Smooth muscle cell (in vitro differentiated cells): ENCODE measurements around the gene FAM20C. TPM values are rescaled to one million over a fixed set of nuclear protein-coding genes. Genes with fewer than 3 reads are reported as not detected.

Source experiments
- DNase-seq: peaks from one replicate; lab custom pipeline; 2025; ENCODE audit not compliant: unreplicated experiment; lab: John Stamatoyannopoulos, UW
- H2AFZ ChIP-seq: fragments of 200-600 bp; sonication (generic); 2 replicates; pipeline ENCODE4 v1.6.0; 2016; ENCODE audit warnings: antibody characterized with exemption, low read depth, mild to moderate bottlenecking
- H3F3A ChIP-seq: fragments of 200-600 bp; sonication (generic); 2 replicates; pipeline ENCODE4 v1.6.0; 2017; ENCODE audit warnings: antibody characterized with exemption, low read depth
- H3K27ac ChIP-seq: fragments of 200-600 bp; sonication (generic); 2 replicates; pipeline ENCODE4 v1.5.1; 2016; ENCODE audit warnings: low read depth, mild to moderate bottlenecking
- H3K27me3 ChIP-seq: fragments of 200-600 bp; sonication (generic); 2 replicates; pipeline ENCODE4 v1.6.1; 2016; ENCODE audit warnings: low read depth, mild to moderate bottlenecking
- H3K36me3 ChIP-seq: fragments of 200-600 bp; sonication (generic); 2 replicates; pipeline ENCODE4 v1.5.1; 2016; ENCODE audit warnings: low read depth
- H3K4me1 ChIP-seq: fragments of 200-600 bp; sonication (generic); 2 replicates; pipeline ENCODE4 v1.5.1; 2016; ENCODE audit warnings: low read depth
- H3K4me2 ChIP-seq: fragments of 200-600 bp; sonication (generic); 2 replicates; pipeline ENCODE4 v1.6.0; 2016; ENCODE audit warnings: mild to moderate bottlenecking
- H3K4me3 ChIP-seq: fragments of 200-600 bp; sonication (generic); 2 replicates; pipeline ENCODE4 v1.5.1; 2016; ENCODE audit warnings: mild to moderate bottlenecking
- H3K79me2 ChIP-seq: fragments of 200-600 bp; sonication (generic); 2 replicates; pipeline ENCODE4 v1.6.0; 2016; ENCODE audit warnings: low read depth, mild to moderate bottlenecking
- H3K9ac ChIP-seq: fragments of 200-600 bp; sonication (generic); 2 replicates; pipeline ENCODE4 v1.6.0; 2016; ENCODE audit warnings: low read depth
- H3K9me3 ChIP-seq: fragments of 200-600 bp; sonication (generic); replicated peaks from 2 replicates; pipeline ENCODE4 v1.5.1; 2016; ENCODE audit warnings: low read depth
- H4K20me1 ChIP-seq: fragments of 200-600 bp; sonication (generic); 2 replicates; pipeline ENCODE4 v1.6.0; 2016; ENCODE audit warnings: low read depth
- WGBS: methylation state at CpG from one replicate; pipeline ENCODE4 v1.1.7; 2016; ENCODE audit warnings: low lambda C conversion rate; 5-methylcytosine and 5-hydroxymethylcytosine counted together
- polyA plus RNA-seq: library from polyadenylated mRNA; unstranded; fragments of >200 nt; fragmentation: Nextera tagmentation; extraction: Ambion mirVana; gene quantifications from 2 replicates; pipeline ENCODE4 v1.2.1, GENCODE V29; 2016
- total RNA-seq: library from RNA; depleted of rRNA; stranded (reverse); fragments of >200 nt; gene quantifications from 2 replicates; pipeline ENCODE4 v1.2.3, GENCODE V29; 2014
- TF ChIP-seq, protein P1 (sequence below): fragments of 200-600 bp; sonication (generic); IDR thresholded peaks from 2 replicates; pipeline ENCODE4 v1.5.1; 2017; ENCODE audit warnings: borderline replicate concordance, mild to moderate bottlenecking, antibody characterized with exemption; ENCODE audit not compliant: insufficient read depth, poor library complexity, severe bottlenecking

Gene FAM20C
- total and polyA plus RNA-seq, 2 experiments from 2014 or later, result 5.6 to 6.2 TPM

DNA sequence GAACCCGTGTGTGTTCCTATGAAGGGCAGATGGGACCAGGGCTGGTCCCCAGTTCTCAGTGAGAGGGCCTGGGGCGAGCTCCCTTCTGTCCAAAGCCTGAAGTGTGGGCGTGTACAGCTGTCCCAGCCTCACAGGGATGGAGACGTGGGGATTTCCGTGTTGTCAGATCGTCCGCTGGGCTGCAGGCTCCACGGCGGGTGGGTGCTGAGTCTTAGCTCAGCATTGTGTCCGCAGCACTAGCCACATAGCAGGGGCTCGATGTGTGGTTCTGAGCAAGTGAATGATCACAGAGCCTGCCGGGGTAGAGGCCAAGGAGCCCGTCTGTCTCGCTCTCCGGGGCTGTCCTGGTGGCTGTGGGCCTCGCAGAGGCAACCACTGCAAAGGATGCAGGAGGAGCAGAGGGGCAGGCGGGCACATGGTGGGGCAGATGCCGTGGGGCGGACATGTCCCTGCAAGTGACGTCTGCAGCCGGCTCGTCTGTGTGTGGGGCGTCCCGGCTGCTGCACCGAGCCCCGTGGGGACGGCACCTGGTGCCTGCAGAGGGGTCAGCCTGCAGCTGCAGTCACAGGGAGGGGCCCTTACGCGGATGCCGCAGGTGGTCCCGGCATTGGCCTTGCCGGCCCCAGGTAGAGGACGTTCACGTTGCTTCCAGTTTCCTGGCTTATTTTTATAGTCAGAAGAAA, 30.9 kb downstream of the FAM20C start:
- H3K4me3 ChIP-seq, result no peak overlapping the region
- no peaks in the 10 kb centered on the region for H3K27me3 ChIP-seq
- H3F3A ChIP-seq, result no peaks in the 10 kb centered on the region
- no peak overlapping the region for H3K4me2 ChIP-seq
- no peak overlapping the region for H2AFZ ChIP-seq
- H3K9ac ChIP-seq, result no peak overlapping the region
- H3K79me2 ChIP-seq, result no peaks in the 10 kb centered on the region
- no peaks in the 10 kb centered on the region for H3K9me3 ChIP-seq
- no peaks in the 10 kb centered on the region for H3K36me3 ChIP-seq
- TF ChIP-seq, protein P1, sequence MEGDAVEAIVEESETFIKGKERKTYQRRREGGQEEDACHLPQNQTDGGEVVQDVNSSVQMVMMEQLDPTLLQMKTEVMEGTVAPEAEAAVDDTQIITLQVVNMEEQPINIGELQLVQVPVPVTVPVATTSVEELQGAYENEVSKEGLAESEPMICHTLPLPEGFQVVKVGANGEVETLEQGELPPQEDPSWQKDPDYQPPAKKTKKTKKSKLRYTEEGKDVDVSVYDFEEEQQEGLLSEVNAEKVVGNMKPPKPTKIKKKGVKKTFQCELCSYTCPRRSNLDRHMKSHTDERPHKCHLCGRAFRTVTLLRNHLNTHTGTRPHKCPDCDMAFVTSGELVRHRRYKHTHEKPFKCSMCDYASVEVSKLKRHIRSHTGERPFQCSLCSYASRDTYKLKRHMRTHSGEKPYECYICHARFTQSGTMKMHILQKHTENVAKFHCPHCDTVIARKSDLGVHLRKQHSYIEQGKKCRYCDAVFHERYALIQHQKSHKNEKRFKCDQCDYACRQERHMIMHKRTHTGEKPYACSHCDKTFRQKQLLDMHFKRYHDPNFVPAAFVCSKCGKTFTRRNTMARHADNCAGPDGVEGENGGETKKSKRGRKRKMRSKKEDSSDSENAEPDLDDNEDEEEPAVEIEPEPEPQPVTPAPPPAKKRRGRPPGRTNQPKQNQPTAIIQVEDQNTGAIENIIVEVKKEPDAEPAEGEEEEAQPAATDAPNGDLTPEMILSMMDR, result no peak
- no peak overlapping the region for H3K27ac ChIP-seq
- H3K4me1 ChIP-seq, result peaks cover 3% of the 10 kb centered on the region
- no peak for DNase-seq
- whole genome bisulfite sequencing, result 78% methylated on average over 34 of the region's 34 CpGs
- no peaks in the 10 kb centered on the region for H4K20me1 ChIP-seq

DNA sequence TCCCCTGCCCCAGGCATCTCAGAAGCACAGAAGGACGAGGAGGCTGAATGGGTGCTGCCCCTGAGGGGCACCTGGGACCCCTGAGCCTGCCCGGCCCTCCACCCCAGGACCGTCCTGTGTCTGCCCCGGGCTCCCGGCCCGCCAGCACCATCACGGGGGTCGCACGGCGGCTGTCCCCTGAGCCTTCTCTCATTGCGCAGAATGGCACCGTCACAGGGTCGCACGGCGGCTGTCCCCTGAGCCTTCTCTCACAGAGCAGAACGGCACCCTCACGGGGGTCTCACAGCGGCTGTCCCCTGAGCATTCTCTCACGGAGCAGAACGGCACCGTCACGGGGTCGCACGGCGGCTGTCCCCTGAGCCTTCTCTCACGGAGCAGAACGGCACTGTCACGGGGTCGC, 31.5 kb downstream of the FAM20C start:
- H3K79me2 ChIP-seq, result no peaks in the 10 kb centered on the region
- no peak overlapping the region for H2AFZ ChIP-seq
- WGBS, result 92% methylated on average over 29 of the region's 29 CpGs
- H3K27me3 ChIP-seq, result no peaks in the 10 kb centered on the region
- H4K20me1 ChIP-seq, result no peaks in the 10 kb centered on the region
- no peaks in the 10 kb centered on the region for H3K36me3 ChIP-seq
- peaks cover 3% of the 10 kb centered on the region for H3K4me1 ChIP-seq
- no peak overlapping the region for H3K4me3 ChIP-seq
- no peak overlapping the region for H3K27ac ChIP-seq
- no peak overlapping the region for H3K9ac ChIP-seq
- no peak overlapping the region for H3K4me2 ChIP-seq
- H3F3A ChIP-seq, result no peaks in the 10 kb centered on the region
- no peak for DNase-seq
- no peaks in the 10 kb centered on the region for H3K9me3 ChIP-seq
- TF ChIP-seq, protein P1, result no peak

DNA sequence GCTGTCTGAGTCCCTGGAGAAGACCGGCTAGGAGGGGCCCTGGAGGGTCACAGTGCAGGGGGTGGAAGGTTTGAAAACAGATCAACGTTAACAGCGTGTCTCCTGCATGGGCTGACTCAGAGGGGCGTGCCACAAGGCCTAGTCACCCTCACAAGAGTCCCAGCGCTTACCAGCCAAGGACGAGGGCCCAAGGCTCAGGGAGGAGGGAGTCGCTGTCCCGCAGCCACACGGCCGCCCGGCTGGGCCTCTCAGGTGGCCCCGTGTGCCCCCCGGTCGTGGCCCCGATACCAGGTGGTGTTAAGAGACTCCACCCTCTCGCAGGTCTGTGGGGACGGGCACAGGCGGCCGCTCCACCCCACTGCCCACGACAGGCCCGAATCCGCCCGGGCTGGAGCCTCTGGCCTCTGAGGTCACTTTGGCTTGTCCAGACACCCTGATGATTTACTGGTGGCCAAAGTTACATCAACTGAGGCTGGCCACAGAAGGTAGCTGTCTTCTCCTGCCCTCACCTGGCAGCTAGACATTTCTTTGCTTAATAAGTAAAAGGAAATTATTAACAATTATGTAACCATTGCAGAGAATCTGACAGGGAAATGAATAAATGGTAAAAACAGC, 34.0 kb downstream of the FAM20C start:
- Histone ChIP-seq H3K27ac (no peak overlapping the region), H3K9ac (no peak overlapping the region), H3K79me2 (no peaks in the 10 kb centered on the region), H4K20me1 (no peaks in the 10 kb centered on the region), H3K4me3 (no peak overlapping the region), H3K27me3 (no peaks in the 10 kb centered on the region), H3K36me3 (no peaks in the 10 kb centered on the region), H3K4me1 (no peaks in the 10 kb centered on the region), H3F3A (no peaks in the 10 kb centered on the region), H3K4me2 (no peak overlapping the region), H2AFZ (no peak overlapping the region), H3K9me3 (no peaks in the 10 kb centered on the region)
- no peak for DNase-seq
- TF ChIP-seq, protein P1, result no peak
- 73% methylated on average over 23 of the region's 23 CpGs for WGBS

DNA sequence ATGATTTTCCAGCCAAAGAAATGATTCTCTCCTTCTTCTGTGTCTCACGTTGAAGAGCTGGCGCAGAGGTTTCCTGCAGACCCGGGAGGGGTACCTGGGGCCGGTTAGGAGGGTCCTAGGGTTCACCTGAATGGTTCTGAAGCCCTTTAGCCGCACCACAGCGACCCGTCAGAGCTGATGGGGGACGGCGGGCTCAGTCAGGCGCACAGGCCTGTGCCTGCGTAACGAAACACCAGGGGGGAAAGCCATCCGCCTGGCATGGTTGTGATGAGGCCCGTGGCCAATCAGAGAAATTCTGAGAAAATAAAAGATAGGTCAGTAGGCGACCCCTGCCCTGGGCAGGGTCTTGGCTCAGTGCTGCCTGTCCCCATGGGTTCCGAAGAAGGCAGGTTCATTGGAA, 35.6 kb downstream of the FAM20C start:
- no peaks in the 10 kb centered on the region for H3K36me3 ChIP-seq
- 95% methylated on average over 16 of the region's 16 CpGs for WGBS
- no peaks in the 10 kb centered on the region for H3K79me2 ChIP-seq
- H3K27me3 ChIP-seq, result no peaks in the 10 kb centered on the region
- H3F3A ChIP-seq, result no peaks in the 10 kb centered on the region
- no peaks in the 10 kb centered on the region for H3K4me1 ChIP-seq
- no peak for DNase-seq
- no peak overlapping the region for H2AFZ ChIP-seq
- H3K4me2 ChIP-seq, result no peak overlapping the region
- H3K9ac ChIP-seq, result no peak overlapping the region
- no peak overlapping the region for H3K4me3 ChIP-seq
- H4K20me1 ChIP-seq, result no peaks in the 10 kb centered on the region
- TF ChIP-seq, protein P1, result no peak
- H3K27ac ChIP-seq, result no peak overlapping the region
- no peaks in the 10 kb centered on the region for H3K9me3 ChIP-seq
